ENCODE measurements around the gene HOXA6.

HOXA6 gene

GRCh38 chr7:27188386-27189294 lies 41.1 kb upstream of the HOXA6 start:
- Mint-ChIP-seq H3K36me3 (ENCODE audit: insufficient read depth) (peaks cover 44% of the 10 kb centered on the region), H3K4me1 (ENCODE audit: low read depth in 2 of 2) (peaks cover 43 to 56% of the 10 kb centered on the region in 2 donors), H3K27ac (peak overlapping the region in 1 of 2 donors; percentile 64), H3K27me3 (peaks cover 83 to 97% of the 10 kb centered on the region in 2 donors), H3K4me3 (peak overlapping the region; percentile 82 to 86), H3K9me3 (no peaks in the 10 kb centered on the region)
- no peak for DNase-seq
- ATAC-seq (replicated peaks) = peak; percentile 27

GRCh38 chr7:27187475-27188385 lies 40.2 kb upstream of the HOXA6 start:
- peaks cover 43 to 56% of the 10 kb centered on the region in 2 donors for H3K4me1 Mint-ChIP-seq (ENCODE audit: low read depth in 2 of 2)
- H3K9me3 Mint-ChIP-seq = no peaks in the 10 kb centered on the region
- H3K36me3 Mint-ChIP-seq (ENCODE audit: insufficient read depth) = peaks cover 53% of the 10 kb centered on the region
- DNase-seq (no peak), ATAC-seq (replicated peaks) (no peak)
- peaks cover 83 to 99% of the 10 kb centered on the region in 2 donors for H3K27me3 Mint-ChIP-seq
- peak overlapping the region; percentile 82 to 86 for H3K4me3 Mint-ChIP-seq
- H3K27ac Mint-ChIP-seq = no peak overlapping the region

DNA sequence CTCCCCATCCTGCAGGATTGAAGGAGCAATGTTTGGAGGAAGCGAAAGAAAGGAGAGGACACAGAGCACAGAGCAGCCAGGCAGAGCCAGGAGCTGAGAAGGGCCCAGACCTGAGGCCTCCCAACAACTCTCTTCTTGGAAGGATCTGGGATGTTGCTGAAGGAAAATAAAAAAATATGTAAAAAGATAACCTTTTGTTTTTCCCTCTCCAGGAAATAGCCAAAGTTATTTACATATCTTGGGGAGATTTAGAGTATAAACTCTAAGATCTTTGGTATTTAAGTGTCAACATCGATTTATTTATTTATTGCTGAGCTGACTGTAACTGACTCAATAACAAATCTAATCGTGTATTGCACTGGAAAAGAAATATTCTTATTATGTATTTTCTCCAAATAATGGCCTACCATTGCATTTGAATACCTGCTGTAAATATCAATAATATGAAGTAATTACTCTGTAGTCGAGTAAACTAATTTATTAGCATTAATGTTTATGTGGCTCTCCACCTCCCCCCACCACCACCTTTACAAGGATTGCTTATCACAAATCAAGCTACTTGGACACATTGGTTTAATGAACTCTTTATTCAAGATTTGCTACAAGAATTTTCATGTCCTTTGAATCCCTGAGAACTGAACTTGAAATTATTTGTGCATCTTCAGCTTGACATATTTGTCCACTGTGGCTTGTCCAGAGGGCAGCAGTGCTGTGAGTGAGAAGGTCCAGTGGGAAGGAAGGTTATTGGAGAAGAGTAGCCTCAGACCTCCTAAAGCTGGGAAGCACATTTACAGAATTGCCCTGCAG lies 39.3 kb upstream of the HOXA6 start:
- peaks cover 40 to 51% of the 10 kb centered on the region in 2 donors for H3K4me1 Mint-ChIP-seq (ENCODE audit: low read depth in 2 of 2)
- ATAC-seq (replicated peaks) = no peak
- no peak for DNase-seq
- no peak overlapping the region for H3K27ac Mint-ChIP-seq
- H3K36me3 Mint-ChIP-seq (ENCODE audit: insufficient read depth) = peaks cover 53% of the 10 kb centered on the region
- no peaks in the 10 kb centered on the region for H3K9me3 Mint-ChIP-seq
- peaks cover 79 to 99% of the 10 kb centered on the region in 2 donors for H3K27me3 Mint-ChIP-seq
- peak overlapping the region in 1 of 2 donors; percentile 82 for H3K4me3 Mint-ChIP-seq

DNA sequence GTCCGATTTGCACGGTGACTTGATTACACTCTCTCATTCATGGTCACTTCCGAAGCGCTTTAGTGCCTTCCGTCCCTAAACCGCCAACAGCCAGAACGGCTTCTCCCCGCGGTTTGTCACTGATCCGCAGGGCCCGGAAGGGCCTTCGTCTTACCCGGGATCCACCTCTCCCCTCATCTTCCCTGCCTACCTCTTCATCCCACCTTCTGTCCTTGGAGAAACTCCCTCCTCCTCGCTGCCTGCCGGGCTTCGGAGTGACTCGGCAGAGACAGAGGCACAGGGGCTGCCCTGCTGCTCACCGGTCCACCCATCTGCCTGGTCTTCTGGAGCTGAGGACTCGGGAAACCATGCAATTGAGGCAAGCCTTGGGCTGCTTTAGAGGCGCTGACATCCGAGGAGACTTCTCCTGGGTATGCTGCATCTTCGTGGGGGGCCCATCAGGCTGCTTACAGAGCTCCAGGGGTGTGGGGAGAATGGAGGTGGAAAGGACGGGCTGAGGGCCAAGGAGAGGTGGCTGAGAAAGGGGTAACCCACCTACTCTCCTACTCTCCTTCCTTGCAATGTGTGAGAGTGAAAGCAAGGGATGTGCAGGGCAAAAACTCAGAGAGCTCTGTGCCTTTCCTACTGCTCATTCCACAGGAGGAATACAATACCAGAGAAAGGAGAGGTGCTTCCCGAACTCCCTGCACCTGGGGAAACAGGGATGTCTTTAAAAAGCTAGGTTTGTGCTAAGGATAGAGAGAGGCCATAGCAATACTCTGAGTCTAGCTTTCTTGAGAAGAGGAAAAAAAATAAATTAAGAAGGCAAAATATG lies 38.5 kb upstream of the HOXA6 start:
- H3K27me3 Mint-ChIP-seq = peaks cover 71 to 93% of the 10 kb centered on the region in 2 donors
- H3K9me3 Mint-ChIP-seq = no peaks in the 10 kb centered on the region
- peaks cover 40 to 48% of the 10 kb centered on the region in 2 donors for H3K4me1 Mint-ChIP-seq (ENCODE audit: low read depth in 2 of 2)
- H3K4me3 Mint-ChIP-seq = peak overlapping the region; percentile 80 to 87
- ATAC-seq (replicated peaks) (no peak), DNase-seq (no peak)
- peaks cover 47% of the 10 kb centered on the region for H3K36me3 Mint-ChIP-seq (ENCODE audit: insufficient read depth)
- no peak overlapping the region for H3K27ac Mint-ChIP-seq

DNA sequence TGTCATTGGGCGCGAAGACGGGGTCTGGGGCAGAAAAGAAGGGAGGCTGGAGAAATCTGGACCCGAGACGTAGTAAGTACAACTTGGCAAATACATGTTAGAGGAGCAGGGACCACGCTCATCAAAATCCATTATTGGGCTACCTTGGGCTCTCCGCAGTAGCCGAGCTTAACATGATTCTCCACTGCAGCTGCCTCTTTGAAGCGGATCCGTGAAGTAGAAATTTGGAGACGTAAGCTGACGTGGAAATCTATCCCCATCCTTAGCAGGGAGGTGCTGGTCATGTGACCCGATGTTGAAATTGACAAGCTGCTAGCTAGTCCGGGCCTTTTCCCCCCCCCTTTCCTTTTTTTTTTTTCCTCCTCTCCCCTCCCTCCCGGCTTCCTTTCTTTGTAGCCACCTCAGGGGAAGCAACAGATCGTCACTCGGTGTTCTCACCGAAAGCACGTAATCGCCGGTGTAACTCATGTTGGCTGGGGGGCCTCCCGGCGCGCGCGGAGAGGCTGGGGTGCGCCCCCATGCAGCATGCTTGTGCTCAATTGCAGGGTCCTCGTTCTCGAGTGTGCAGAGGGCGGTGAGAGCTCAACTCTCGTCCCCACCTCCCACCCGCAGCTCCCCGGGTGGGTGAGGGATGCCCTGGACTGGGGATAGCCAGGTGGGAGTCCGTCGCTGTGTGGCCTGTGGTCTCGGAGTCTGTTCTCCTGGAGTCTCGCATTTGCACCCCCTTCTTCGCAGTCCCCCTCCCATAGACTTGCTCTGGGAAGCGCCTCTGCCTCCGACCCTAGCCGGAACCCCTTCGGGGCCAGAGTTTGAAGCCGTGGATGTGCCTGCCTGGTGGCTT lies 37.7 kb upstream of the HOXA6 start, which contains the start of gene HOXA11:
TSS of gene HOXA11 (minus strand) at position 220 of the 841 bp plus-strand sequence. CDS start at position 132, 88 bp downstream.
- ATAC-seq (replicated peaks) = peak; percentile 17
- DNase-seq = no peak
- H3K4me3 Mint-ChIP-seq = peak within 1 kb of the TSS; percentile 80 to 87
- no peaks in the 10 kb centered on the region for H3K9me3 Mint-ChIP-seq
- H3K4me1 Mint-ChIP-seq (ENCODE audit: low read depth in 2 of 2) = peaks cover 40 to 48% of the 10 kb centered on the region in 2 donors
- H3K27me3 Mint-ChIP-seq = peaks cover 67 to 93% of the 10 kb centered on the region in 2 donors
- H3K36me3 Mint-ChIP-seq (ENCODE audit: insufficient read depth) = peaks cover 47% of the 10 kb centered on the region
- H3K27ac Mint-ChIP-seq = peak within 1 kb of the TSS in 1 of 2 donors; percentile 38

DNA sequence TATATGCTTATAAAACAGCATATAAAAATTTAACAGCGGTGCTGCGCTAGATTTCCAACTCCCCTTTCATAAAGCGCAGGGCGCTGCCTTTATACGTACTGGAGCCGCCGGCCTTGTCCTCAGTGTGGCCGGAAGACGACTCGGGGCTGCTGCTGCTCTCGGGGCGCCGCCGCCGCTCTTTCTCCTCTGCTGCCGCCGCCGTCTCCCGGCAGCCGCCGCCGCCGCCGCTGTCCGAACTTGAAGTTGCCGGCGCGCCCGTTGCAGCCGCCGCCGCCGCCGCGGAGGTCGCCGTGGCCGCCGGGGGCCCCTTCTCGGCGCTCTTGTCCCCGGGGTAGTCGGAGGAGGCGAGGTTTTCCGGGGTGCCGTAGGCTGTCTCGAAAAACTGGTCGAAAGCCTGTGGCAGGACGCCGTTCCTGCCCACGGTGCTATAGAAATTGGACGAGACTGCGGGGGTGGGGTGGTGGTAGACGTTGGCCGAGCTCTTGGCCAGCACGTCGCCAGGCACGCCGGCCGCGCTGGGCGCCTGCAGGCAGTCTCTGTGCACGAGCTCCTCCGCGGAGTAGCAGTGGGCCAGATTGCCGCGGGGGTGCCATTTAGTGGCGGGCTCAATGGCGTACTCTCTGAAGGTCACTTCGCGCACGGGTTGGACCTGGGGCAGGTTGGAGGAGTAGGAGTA lies 36.9 kb upstream of the HOXA6 start:
- H3K27ac Mint-ChIP-seq = peak overlapping the region in 1 of 2 donors; percentile 38
- no peaks in the 10 kb centered on the region for H3K9me3 Mint-ChIP-seq
- peak overlapping the region; percentile 80 to 87 for H3K4me3 Mint-ChIP-seq
- H3K27me3 Mint-ChIP-seq = peaks cover 67 to 93% of the 10 kb centered on the region in 2 donors
- ATAC-seq (replicated peaks) = peak; percentile 39
- peaks cover 42 to 44% of the 10 kb centered on the region in 2 donors for H3K4me1 Mint-ChIP-seq (ENCODE audit: low read depth in 2 of 2)
- no peak for DNase-seq
- H3K36me3 Mint-ChIP-seq (ENCODE audit: insufficient read depth) = peaks cover 49% of the 10 kb centered on the region

- ATAC-seq (replicated peaks) = no peak
- H3K4me1 Mint-ChIP-seq (ENCODE audit: low read depth in 2 of 2) = peaks cover 36 to 43% of the 10 kb centered on the region in 2 donors
- H3K27me3 Mint-ChIP-seq = peaks cover 67 to 93% of the 10 kb centered on the region in 2 donors
- no peaks in the 10 kb centered on the region for H3K9me3 Mint-ChIP-seq
- DNase-seq = no peak
- no peak overlapping the region for H3K27ac Mint-ChIP-seq
- H3K36me3 Mint-ChIP-seq (ENCODE audit: insufficient read depth) = peaks cover 45% of the 10 kb centered on the region
- peak overlapping the region; percentile 80 to 87 for H3K4me3 Mint-ChIP-seq
These were observed 36.2 kb upstream of the HOXA6 start for GRCh38 chr7:27183682-27184336.

- H3K36me3 Mint-ChIP-seq (ENCODE audit: insufficient read depth) = peaks cover 44% of the 10 kb centered on the region
- H3K4me1 Mint-ChIP-seq (ENCODE audit: low read depth in 2 of 2) = peaks cover 29 to 36% of the 10 kb centered on the region in 2 donors
- no peaks in the 10 kb centered on the region for H3K9me3 Mint-ChIP-seq
- H3K4me3 Mint-ChIP-seq = peak overlapping the region; percentile 80 to 87
- H3K27ac Mint-ChIP-seq = no peak overlapping the region
- H3K27me3 Mint-ChIP-seq = peaks cover 67 to 93% of the 10 kb centered on the region in 2 donors
- ATAC-seq (replicated peaks) (no peak), DNase-seq (no peak)
These were observed 35.5 kb upstream of the HOXA6 start for GRCh38 chr7:27182861-27183681.

- no peak for DNase-seq
- Mint-ChIP-seq H3K4me3 (peak overlapping the region; percentile 6 to 87), H3K4me1 (ENCODE audit: low read depth in 2 of 2) (peaks cover 24 to 31% of the 10 kb centered on the region in 2 donors), H3K27ac (no peak overlapping the region), H3K9me3 (no peaks in the 10 kb centered on the region), H3K27me3 (peaks cover 68 to 93% of the 10 kb centered on the region in 2 donors), H3K36me3 (ENCODE audit: insufficient read depth) (peaks cover 39% of the 10 kb centered on the region)
- no peak for ATAC-seq (replicated peaks)
These were observed 34.8 kb upstream of the HOXA6 start for GRCh38 chr7:27182285-27182841.

- Mint-ChIP-seq H3K27ac (no peak overlapping the region), H3K9me3 (no peaks in the 10 kb centered on the region), H3K4me1 (ENCODE audit: low read depth in 2 of 2) (peaks cover 24 to 31% of the 10 kb centered on the region in 2 donors), H3K27me3 (peaks cover 64 to 93% of the 10 kb centered on the region in 2 donors), H3K36me3 (ENCODE audit: insufficient read depth) (peaks cover 39% of the 10 kb centered on the region), H3K4me3 (no peak overlapping the region)
- no peak for ATAC-seq (replicated peaks)
- DNase-seq = no peak
These were observed 34.3 kb upstream of the HOXA6 start for GRCh38 chr7:27181795-27182275.

Measured in effector memory CD8-positive, alpha-beta T cell (primary cell).